GM21717 (cell line): ENCODE results near the gene DCDC2.
A peak's percentile ranks its signal among the peaks of the same experiment; 100 is the strongest.
"Not testable (repeated sequence)": the region's sequence is repeated elsewhere in the genome, so short reads cannot be mapped to it uniquely, and the experiment has no call there.

Experiments used
- ATAC-seq: cut with Tn5 transposase; IDR thresholded peaks from one replicate; pipeline ENCODE4 v1.9.1; 2021; ENCODE audit warnings: mild to moderate bottlenecking, moderate library complexity; ENCODE audit not compliant: unreplicated experiment

Gene DCDC2

GRCh38 chr6:24329022-24329421, 28.8 kb downstream of the DCDC2 start:
- ATAC-seq: no peak

- ATAC-seq: no peak
These were observed 30.1 kb downstream of the DCDC2 start for GRCh38 chr6:24327756-24328155.

GRCh38 chr6:24325978-24326377, 31.9 kb downstream of the DCDC2 start:
- no peak for ATAC-seq

- ATAC-seq: no peak
These were observed 33.2 kb downstream of the DCDC2 start for GRCh38 chr6:24324617-24325016.

- no peak for ATAC-seq
These were observed 34.1 kb downstream of the DCDC2 start for GRCh38 chr6:24323632-24324337.

GRCh38 chr6:24322924-24323323, 34.9 kb downstream of the DCDC2 start:
- no peak for ATAC-seq

- ATAC-seq: not testable (repeated sequence)
These were observed 35.4 kb downstream of the DCDC2 start for GRCh38 chr6:24322446-24322845.

GRCh38 chr6:24321538-24322162, 36.2 kb downstream of the DCDC2 start:
- ATAC-seq: no peak

- no peak for ATAC-seq
These were observed 44.4 kb downstream of the DCDC2 start for GRCh38 chr6:24313251-24314141.

- not testable (repeated sequence) for ATAC-seq
These were observed 46.1 kb downstream of the DCDC2 start for GRCh38 chr6:24311775-24312174.

GRCh38 chr6:24307881-24308280, 50.0 kb downstream of the DCDC2 start:
- ATAC-seq: no peak

GRCh38 chr6:24306936-24307335, 50.9 kb downstream of the DCDC2 start:
- no peak for ATAC-seq

GRCh38 chr6:24306038-24306437, 51.8 kb downstream of the DCDC2 start:
- ATAC-seq: no peak

- no peak for ATAC-seq
These were observed 60.9 kb downstream of the DCDC2 start for GRCh38 chr6:24296944-24297343.

GRCh38 chr6:24293852-24294251, 64.0 kb downstream of the DCDC2 start:
- not testable (repeated sequence) for ATAC-seq

GRCh38 chr6:24287239-24287638, 70.6 kb downstream of the DCDC2 start:
- ATAC-seq: no peak

- no peak for ATAC-seq
These were observed 73.9 kb downstream of the DCDC2 start for GRCh38 chr6:24284006-24284405.

GRCh38 chr6:24283043-24283985, 74.5 kb downstream of the DCDC2 start:
- peak; percentile 86 for ATAC-seq

GRCh38 chr6:24274441-24275083, 83.3 kb downstream of the DCDC2 start:
- ATAC-seq: no peak
